AG04450 (cell line): ENCODE data around the gene ENO2. TPM values are rescaled to one million over a fixed set of nuclear protein-coding genes. Genes with fewer than 3 reads are reported as not detected.

Experiments
- CTCF ChIA-PET: fragments of 300-600, 350-600 bp; formaldehyde crosslinking; extraction: SDS; loops from one replicate; lab custom pipeline; 2022; ENCODE audit warnings: antibody characterized with exemption, inconsistent platforms; lab: Charles Lee
- POLR2A ChIA-PET: fragments of 350-600 bp; formaldehyde crosslinking; extraction: SDS; loops from one replicate; lab custom pipeline; 2021; ENCODE audit warnings: antibody characterized with exemption, inconsistent platforms; lab: Yijun Ruan, JAX
- DNase-seq: peaks from one replicate; pipeline ENCODE4 v3.0.0-alpha.2; 2011; ENCODE audit warnings: low read depth, low spot score
- H3K27ac ChIP-seq: one replicate; pipeline ENCODE4 v1.5.1; 2012; ENCODE audit warnings: low read depth, low read length, control low read depth
- H3K27me3 ChIP-seq: one replicate; pipeline ENCODE4 v1.6.0; 2012; ENCODE audit warnings: low read length; ENCODE audit not compliant: control insufficient read depth, insufficient read depth
- H3K4me3 ChIP-seq: 2 replicates; pipeline ENCODE4 v1.5.1; 2011; ENCODE audit warnings: mild to moderate bottlenecking, low read depth, low read length, control low read depth
- H3K9me3 ChIP-seq: 2 replicates; pipeline ENCODE4 v1.5.1; 2012; ENCODE audit warnings: low read length; ENCODE audit not compliant: control insufficient read depth, insufficient read depth
- polyA plus RNA-seq: library from polyadenylated mRNA; depleted of rRNA; stranded (reverse); fragments of >200 nt; gene quantifications from 2 replicates; pipeline ENCODE4 v1.2.3, GENCODE V29; 2011
- TF ChIP-seq, protein P1 (sequence below): IDR thresholded peaks from 2 replicates; pipeline ENCODE4 v1.5.1; 2011; ENCODE audit warnings: low read depth, low read length, control low read depth, inconsistent platforms

The ENO2 gene
- polyA plus RNA-seq, 1 experiment: 25.4 TPM

DNA sequence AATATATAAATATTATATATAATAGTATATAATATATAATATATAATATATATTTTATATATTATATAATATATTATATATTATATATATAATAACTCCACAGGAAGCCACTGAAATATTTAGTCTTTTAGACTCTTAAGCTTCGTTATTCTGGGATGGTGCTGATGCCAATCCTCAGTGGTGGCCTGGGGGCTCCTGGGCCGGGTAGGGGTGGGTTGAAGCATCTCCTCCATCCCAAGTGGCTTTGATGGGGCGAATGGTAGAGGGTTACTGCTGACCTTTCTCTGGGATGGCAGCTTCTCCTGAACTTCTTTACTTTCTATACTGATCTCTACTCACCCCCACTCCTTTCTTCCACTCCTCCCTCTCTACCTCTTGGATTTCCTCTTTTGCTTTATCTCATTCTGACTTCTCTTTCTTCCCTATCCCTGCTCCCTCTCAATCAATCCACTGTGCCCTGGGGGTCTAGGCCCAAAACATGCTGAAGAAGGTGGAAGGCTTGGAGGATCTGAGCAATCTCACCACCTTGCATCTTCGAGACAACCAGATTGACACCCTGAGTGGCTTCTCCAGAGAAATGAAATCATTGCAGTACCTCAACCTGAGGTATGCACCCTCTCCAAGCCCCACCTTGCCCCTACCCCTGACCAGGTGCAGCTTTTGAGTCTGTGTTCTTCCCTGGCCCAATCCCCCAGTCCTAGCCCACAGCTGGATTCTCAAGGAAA lies 4.8 kb upstream of the ENO2 start:
- Histone ChIP-seq H3K9me3 (no peaks in the 10 kb centered on the region; the same call in 1 of the 2 replicates), H3K27me3 (no peaks in the 10 kb centered on the region), H3K27ac (no peak overlapping the region), H3K4me3 (no peak overlapping the region)
- ChIA-PET CTCF (interaction anchor here (0.6 to 4.4 kb wide), 4 partner anchors 16 to 84 kb away, joined by 3 to 23 read pairs (median 4); partner anchors contain the start of gene SPSB2), POLR2A (interaction anchor here (0.6 kb wide), 1 partner anchor 30 kb away, joined by 4 read pairs; no protein-coding TSS in a partner anchor)
- TF ChIP-seq, protein P1, sequence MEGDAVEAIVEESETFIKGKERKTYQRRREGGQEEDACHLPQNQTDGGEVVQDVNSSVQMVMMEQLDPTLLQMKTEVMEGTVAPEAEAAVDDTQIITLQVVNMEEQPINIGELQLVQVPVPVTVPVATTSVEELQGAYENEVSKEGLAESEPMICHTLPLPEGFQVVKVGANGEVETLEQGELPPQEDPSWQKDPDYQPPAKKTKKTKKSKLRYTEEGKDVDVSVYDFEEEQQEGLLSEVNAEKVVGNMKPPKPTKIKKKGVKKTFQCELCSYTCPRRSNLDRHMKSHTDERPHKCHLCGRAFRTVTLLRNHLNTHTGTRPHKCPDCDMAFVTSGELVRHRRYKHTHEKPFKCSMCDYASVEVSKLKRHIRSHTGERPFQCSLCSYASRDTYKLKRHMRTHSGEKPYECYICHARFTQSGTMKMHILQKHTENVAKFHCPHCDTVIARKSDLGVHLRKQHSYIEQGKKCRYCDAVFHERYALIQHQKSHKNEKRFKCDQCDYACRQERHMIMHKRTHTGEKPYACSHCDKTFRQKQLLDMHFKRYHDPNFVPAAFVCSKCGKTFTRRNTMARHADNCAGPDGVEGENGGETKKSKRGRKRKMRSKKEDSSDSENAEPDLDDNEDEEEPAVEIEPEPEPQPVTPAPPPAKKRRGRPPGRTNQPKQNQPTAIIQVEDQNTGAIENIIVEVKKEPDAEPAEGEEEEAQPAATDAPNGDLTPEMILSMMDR: no peak
- no peak for DNase-seq

- H3K9me3 ChIP-seq: no peaks in the 10 kb centered on the region; the same call in 1 of the 2 replicates
- ChIA-PET CTCF (interaction anchor here (1.4 to 2.2 kb wide), 2 partner anchors 12 to 40 kb away, joined by 8 to 16 read pairs; partner anchors contain the start of gene SPSB2), POLR2A (no interaction called here)
- TF ChIP-seq, protein P1: no peak
- no peak for DNase-seq
- no peak overlapping the region for H3K4me3 ChIP-seq
- no peak overlapping the region for H3K27ac ChIP-seq
- no peaks in the 10 kb centered on the region for H3K27me3 ChIP-seq
Measured at GRCh38 chr12:6912164-6912935, 2.0 kb upstream of the ENO2 start.

- CTCF ChIA-PET: no interaction called here
- Histone ChIP-seq H3K27me3 (no peaks in the 10 kb centered on the region), H3K9me3 (no peaks in the 10 kb centered on the region; the same call in 1 of the 2 replicates), H3K27ac (peak overlapping the region; percentile 11), H3K4me3 (peak overlapping the region; percentile 72)
- TF ChIP-seq, protein P1: no peak
- POLR2A ChIA-PET: interaction anchor here (0.7 to 1.2 kb wide), 2 partner anchors 11 to 50 kb away, joined by 4 to 5 read pairs; no protein-coding TSS in a partner anchor
- no peak for DNase-seq
Measured at GRCh38 chr12:6914947-6915788, 788 bp downstream of the ENO2 start.

DNA sequence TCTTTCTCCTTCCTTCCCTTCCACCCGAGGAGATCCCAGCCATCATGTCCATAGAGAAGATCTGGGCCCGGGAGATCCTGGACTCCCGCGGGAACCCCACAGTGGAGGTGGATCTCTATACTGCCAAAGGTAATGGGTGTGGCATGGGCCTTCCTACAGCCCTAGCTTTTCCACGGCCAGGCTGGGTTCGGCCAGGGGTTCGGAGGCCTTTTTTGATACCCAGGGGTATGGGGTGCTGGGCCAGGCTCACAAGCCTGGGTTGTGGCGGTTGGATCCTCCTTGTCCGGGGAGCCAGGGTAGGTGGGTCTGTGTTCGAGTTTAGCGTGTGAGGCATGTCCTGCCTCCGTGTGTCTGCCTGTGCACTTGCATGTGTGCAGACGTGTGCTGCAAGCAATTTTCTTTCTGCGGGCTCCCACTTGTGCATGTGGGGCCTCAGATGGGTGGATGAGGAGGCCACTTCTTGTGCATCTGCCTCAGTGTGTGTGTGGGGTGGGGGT lies 1.5 kb downstream of the ENO2 start:
- H3K27ac ChIP-seq: no peak overlapping the region
- no peaks in the 10 kb centered on the region for H3K27me3 ChIP-seq
- CTCF ChIA-PET: interaction anchor here (0.6 to 1.8 kb wide), 3 partner anchors 8 to 25 kb away, joined by 3 to 8 read pairs (median 5); no protein-coding TSS in a partner anchor
- POLR2A ChIA-PET: interaction anchor here (1.2 kb wide), 1 partner anchor 10 kb away, joined by 4 read pairs; no protein-coding TSS in a partner anchor
- TF ChIP-seq, protein P1: no peak
- no peaks in the 10 kb centered on the region; the same call in 1 of the 2 replicates for H3K9me3 ChIP-seq
- DNase-seq: no peak
- no peak overlapping the region; the same call in 1 of the 2 replicates for H3K4me3 ChIP-seq
